ENCODE measurements around the gene LAD1.

DNA sequence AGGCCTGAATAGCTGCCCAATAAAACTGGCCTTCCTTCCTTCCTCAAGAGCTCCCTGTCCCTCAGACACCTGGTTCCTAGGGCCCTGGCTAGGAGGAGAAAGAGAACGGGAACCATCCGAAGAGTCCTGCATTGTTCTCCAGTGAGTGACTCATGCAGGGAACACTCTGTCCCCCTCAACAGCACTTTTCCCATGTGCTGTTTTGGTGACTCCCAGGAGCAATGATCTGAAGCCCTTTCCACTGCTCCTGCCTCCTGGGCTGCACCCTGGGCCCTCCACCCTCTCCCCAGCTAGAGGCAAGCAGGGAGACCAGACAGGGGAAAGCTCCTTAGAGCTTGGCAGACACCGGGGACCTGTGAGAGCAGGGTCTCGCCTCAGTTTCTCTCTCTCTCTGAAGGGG, 40.5 kb downstream of the LAD1 start:
- TF ChIP-seq GATA2 (IDR thresholded peaks at IDR 0.05; ENCODE audit: low read depth, low read length): no peak
- no peak for TF ChIP-seq GATA3 (IDR thresholded peaks at IDR 0.05; ENCODE audit: low read depth, low read length)

Measured in SH-SY5Y (cell line).